Measurements from ENCODE around the gene KCNJ18.
"Not testable (repeated sequence)": the region's sequence is repeated elsewhere in the genome, so short reads cannot be mapped to it uniquely, and the experiment has no call there.

KCNJ18 gene

GRCh38 chr17:21671437-21671836 lies 20.9 kb upstream of the KCNJ18 start:
- DNase-seq (ENCODE audit: low read depth in 2 of 2): not testable (repeated sequence)

DNA sequence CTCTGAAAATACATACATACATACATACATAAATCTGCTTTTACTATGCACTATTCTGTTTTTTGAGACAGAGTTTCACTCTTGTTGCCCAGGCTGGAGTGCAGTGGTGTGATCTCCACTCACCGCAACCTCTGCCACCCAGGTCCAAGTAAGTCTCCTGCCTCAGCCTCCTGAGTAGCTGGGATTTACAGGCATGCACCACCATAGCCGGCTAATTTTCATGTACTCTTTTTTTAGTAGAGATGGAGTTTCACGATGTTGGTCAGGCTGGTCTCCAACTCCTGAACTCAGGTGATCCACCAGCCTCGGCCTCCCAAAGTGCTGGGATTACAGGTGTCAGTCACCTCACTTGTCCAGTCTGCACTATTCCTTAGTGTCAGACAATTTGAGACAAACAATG lies 20.5 kb upstream of the KCNJ18 start:
- DNase-seq (ENCODE audit: low read depth in 2 of 2): not testable (repeated sequence)

DNA sequence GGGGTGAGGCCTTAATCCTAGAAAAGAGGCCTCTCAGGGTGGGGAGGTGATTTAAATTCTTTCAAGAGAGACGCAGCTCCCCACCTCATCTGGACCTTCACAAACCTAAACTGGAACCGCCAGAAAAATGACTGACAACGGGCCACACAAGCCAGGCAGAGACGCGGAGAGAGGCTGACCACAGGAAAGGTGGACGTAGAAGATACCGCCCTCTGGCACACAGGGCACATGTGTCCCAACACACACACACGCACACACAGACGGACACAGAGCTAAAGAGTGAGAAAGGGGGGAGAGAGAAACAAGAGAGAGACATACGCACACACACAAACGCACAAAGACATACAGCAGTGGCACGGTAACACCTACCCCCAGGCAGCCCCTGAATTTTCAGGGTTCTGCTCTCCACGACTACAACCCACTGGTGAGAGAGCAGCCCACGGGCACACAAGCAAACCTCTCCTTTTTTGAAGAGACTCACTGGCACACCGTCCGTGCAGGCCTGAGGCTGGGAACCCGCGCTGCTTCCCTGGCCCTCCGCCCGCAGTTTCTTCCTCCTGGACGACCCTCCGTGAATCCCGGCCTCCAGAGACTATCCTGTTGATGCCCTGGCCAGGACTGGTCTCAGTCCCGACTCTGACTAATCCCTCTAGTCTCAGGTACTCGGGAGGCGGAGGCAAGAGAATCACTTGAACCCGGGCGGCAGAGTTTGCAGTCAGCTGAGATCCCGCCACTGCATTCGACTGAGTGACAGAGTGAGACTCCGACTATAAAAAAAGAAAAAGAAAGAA lies 18.7 kb upstream of the KCNJ18 start:
- DNase-seq (ENCODE audit: low read depth in 2 of 2): not testable (repeated sequence)

DNA sequence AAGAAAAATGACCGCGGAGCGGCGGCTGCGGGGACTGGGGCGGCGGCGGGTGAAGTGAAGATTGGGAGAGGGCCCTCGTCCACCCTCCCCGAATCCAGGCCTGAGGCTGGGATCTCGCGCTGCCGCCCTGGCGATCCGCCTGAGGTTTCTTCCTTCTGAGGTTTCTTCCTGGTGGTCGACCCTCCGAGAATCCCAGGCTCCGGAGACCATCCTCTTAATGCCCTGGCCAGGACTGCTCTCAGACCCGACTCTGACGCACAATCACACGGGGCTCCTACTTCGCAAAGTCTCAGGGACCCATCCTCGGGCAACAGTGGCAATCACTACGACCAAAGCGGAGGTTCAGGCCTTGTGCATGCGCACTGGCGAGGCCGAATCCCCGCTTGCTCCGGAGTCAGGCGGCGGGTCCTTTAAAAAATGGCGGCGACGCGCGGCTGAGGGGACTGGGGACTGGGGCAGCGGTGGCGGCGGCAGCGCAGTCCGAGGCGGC lies 18.0 kb upstream of the KCNJ18 start:
- no peak for DNase-seq (ENCODE audit: low read depth in 2 of 2)

DNA sequence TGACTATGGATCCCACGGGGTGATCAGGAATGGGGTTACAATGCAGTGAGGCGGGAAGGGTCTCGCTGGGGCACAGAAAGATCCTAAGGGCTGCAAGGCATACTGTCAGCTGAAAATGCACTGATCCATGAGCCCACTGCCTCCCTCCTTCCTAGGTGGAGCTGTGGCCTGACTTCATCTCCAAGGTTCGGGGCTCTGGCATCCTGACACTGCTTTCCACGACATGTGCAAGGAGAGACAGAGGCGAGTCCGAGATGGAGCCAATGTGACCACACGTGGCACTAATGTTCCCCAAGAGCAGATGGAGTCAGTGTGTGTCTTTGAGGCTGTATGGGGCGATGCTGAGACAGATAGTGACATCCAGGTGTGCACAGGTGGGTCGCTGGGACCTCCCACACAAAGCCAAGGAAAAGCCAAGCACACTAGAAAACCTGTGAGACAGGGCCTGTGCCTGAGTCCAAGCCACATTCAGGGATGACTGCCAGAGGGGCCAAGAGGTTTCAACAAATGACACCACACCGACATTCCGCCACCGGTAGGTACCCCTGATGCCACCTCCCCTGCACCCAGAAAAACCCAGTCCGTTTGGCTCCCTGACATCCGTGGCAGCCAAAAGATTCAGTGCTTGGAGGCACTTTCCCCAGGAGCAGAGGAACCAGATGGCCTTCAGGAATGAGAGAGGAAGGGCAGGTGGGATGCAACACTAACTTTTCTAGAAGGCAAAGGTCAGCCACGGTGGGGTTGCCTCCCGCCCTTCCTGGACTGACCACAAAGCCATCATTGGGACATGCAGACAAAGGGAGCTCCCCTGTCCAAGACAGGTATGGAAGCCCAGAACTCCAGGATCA lies 17.2 kb upstream of the KCNJ18 start:
- DNase-seq (ENCODE audit: low read depth in 2 of 2): not testable (repeated sequence)

DNA sequence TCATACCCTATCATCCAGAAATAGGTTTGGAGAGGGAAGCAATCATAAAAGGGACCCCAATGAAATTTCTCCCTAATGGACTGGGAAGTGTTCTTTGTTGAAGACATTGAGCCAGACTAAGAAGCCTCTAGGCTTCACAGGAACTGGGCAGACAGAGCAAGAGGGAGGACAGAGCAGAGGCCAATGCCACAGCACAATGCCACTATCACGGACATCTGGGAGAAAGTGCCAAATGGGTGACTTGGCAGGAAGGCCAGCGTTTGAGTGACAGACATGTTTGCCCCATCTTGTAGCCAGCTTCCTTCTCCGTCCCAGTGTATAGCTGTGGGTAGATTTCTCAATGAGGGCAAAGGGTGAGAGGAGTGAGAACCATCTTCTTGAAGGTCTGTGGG lies 16.6 kb upstream of the KCNJ18 start:
- DNase-seq (ENCODE audit: low read depth in 2 of 2): not testable (repeated sequence)

DNA sequence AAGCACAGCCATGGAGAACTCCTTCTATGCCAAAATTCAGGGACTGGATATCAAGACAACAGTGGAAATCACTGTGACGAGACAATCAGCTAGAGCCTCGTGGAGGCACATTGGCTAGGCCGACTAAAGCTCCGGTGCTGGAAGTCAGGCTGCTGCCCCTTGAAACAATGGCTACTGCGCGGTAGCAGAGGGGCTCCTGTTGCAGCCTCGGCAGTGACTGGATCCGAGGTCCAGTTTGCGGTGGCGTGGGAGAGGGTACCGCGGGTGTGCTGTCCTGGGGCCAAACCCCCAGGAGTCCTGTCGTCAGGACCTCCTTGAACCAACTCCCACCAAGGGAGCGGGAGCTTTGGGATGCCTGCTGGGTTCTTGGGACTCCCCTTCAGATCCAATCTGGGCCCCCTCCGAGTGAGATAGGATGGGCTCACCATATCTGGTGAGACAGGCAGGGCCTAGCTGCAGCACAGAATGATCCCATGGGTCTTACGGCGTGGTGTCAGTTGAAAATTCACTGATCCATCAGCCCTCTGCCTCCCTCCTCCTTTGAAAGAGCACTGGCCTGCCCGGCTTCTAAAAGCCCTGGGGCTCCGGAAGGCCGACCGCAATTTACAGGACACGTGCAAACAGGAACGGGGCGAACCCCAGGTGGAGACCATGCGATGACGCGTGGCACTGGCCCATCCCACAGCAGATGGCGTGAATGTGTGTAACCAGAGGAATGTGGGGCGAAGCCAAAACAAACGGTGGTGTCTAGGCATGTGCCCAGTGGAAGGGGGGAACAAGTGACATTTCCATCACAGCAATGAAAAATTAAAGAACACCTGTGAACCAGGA lies 15.8 kb upstream of the KCNJ18 start:
- DNase-seq (ENCODE audit: low read depth in 2 of 2): no peak

DNA sequence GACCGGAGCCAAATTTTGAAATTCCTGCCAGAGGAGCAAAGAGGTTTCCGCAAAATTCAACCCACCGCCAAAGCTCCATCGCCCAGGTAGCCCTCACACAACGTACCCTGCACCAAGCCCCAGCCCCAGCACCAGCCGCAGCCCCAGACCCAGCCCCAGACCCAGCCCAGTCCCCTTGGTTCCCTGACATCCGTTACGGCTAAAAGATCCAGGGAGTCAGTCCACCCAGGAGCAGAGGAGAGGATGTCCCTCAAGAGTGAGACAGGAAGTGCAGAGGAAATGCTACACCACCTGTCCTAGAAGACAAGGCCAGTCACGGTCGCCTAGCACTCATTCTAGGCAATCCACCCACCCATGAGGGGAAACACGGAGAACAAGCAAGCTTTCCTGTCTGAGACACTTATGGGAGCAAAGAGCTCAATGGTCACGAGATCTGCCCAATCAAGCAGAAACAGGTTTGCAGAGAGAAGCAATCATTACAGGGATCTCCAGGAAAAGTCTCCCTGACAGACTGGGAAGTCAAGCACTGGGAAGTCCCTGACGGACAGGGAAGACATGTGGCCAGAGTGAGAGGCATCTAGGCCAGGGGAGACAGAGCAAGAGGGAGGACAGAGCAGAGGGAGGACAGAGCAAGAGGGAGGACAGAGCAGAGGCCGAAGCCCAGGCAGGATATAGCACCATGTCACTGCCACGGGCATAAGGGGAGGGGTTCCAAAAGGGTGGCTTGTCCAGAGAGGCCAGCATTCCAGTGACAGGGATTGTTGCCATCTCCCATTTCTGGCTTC lies 15.0 kb upstream of the KCNJ18 start:
- no peak for DNase-seq (ENCODE audit: low read depth in 2 of 2)

GRCh38 chr17:21677911-21678310 lies 14.4 kb upstream of the KCNJ18 start:
- DNase-seq (ENCODE audit: low read depth in 2 of 2): no peak

DNA sequence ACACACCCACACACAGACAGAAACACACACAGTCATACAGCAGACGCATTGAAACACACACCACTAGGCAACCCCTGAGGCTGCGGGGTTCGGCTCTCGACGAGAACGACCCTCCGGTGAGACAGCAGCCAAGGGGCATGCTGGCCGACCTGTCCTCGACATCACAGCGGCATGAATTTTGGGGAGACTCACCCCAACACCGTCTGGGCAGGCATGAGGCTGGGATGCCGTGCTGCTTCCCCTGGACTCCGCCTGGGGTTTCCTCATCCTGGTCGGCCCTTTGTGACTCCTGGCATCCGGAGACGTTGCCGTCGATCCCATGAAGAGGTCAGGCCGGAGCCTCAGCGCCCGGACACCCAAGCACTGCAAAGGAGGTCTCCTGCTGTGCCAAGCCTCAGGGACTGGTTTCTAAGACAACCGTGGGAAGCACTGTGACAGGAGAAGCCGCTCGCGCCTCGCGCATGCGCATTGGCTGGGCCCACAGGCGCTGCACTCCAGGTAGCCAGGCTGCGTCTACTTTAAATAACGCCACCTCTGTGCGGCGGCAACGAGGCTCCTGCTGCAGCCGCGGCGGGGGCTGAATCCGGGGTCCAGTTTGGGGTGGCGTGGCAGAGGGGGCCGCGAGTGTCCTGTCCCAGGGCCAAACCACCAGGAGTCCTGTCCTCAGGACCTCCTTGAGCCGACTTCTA lies 13.8 kb upstream of the KCNJ18 start:
- DNase-seq (ENCODE audit: low read depth in 2 of 2): no peak

- no peak for DNase-seq (ENCODE audit: low read depth in 2 of 2)
Observed at GRCh38 chr17:21679256-21680146, 12.8 kb upstream of the KCNJ18 start.

DNA sequence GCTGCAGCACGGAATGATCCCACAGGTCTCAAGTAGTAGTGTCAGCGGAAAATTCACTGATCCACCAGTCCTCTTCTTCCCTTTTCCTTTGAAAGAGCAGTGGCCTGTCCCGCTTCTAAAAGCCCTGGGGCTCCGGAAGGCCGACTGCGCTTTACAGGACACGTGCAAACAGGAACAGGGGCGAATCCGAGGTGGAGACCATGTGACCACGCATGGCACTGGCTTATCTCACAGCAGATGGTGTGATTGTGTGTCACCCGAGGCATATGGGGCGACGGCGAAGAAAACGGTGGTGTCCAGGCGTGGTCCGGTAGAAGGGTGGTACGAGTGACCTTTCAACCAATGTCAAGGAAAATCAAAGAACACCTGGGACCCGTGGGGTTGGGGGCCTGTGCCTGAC lies 12.0 kb upstream of the KCNJ18 start:
- no peak for DNase-seq (ENCODE audit: low read depth in 2 of 2)

DNA sequence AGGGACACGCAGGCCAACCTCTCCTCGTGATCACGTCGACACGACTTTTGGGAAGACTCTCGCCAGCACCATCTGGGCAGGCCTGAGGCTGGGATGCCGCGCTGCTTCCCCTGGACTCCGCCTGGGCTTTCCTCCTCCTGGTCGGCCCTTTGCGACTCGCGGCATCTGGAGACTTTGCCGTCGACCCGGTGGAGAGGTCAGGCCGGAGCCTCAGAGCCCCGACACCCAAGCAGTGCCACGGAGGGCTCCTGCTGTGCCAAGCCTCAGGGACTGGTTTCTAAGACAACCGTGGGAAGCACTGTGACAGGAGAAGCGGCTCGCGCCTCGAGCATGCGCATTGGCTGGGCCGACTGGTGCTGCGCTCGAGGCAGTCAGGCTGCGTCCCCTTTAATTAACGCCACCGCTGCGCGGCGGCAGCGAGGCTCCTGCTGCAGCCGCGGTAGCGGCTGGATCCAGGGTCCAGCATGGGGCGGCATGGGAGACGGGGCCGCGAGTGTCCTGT lies 11.4 kb upstream of the KCNJ18 start:
- DNase-seq (ENCODE audit: low read depth in 2 of 2): not testable (repeated sequence)

DNA sequence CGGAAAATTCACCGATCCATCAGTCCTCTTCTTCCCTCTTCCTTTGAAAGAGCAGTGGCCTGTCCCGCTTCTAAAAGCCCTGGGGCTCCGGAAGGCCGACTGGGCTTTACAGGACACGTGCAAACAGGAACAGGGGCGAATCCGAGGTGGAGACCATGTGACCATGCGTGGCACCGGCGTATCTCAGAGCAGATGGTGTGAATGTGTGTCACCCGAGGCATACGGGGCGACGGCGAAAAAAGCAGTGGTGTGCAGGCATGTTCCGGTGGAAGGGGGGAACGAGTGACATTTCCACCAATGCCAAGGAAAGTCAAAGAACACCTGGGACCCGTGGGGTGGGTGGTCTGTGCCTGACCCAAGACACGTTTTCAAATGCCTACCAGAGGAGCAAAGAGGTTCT lies 10.7 kb upstream of the KCNJ18 start:
- not testable (repeated sequence) for DNase-seq (ENCODE audit: low read depth in 2 of 2)

DNA sequence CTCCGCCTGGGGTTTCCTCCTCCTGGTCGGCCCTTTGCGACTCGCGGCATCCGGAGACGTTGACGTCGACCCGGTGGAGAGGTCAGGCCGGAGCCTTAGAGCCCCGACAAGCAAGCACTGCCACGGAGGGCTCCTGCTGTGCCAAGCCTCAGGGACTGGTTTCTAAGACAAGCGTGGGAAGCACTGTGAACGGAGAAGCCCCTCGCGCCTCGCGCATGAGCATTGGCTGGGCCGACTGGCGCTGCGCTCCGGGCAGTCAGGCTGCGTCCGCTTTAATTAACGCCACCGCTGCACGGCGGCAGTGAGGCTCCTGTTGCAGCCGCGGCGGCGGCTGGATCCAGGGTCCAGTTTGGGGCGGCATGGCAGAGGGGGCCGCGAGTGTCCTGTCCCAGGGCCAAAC lies 10.2 kb upstream of the KCNJ18 start:
- not testable (repeated sequence) for DNase-seq (ENCODE audit: low read depth in 2 of 2)

GRCh38 chr17:21683142-21683712 lies 9.1 kb upstream of the KCNJ18 start:
- DNase-seq (ENCODE audit: low read depth in 2 of 2): not testable (repeated sequence)

DNA sequence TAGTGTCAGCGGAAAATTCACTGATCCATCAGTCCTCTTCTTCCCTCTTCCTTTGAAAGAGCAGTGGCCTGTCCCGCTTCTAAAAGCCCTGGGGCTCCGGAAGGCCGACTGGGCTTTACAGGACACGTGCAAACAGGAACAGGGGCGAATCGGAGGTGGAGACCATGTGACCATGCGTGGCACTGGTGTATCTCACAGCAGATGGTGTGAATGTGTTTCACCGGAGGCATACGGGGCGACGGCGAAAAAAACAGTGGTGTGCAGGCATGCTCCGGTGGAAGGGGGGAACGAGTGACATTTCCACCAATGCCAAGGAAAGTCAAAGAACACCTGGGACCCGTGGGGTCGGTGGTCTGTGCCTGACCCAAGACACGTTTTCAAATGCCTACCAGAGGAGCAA lies 8.4 kb upstream of the KCNJ18 start:
- not testable (repeated sequence) for DNase-seq (ENCODE audit: low read depth in 2 of 2)

DNA sequence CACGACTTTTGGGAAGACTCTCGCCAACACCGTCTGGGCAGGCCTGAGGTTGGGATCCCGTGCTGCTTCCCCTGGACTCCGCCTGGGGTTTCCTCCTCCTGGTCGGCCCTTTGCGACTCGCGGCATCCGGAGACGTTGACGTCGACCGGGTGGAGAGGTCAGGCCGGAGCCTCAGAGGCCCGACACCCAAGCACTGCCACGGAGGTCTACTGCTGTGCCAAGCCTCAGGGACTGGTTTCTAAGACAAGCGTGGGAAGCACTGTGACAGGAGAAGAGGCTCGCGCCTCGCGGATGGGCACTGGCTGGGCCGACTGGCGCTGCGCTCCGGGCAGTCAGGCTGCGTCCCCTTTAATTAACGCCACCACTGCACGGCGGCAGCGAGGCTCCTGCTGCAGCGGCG lies 7.9 kb upstream of the KCNJ18 start:
- DNase-seq (ENCODE audit: low read depth in 2 of 2): not testable (repeated sequence)
